Neural progenitor cell (in vitro differentiated cells): ENCODE measurements around the gene RNF111. TPM values are rescaled to one million over a fixed set of nuclear protein-coding genes. Genes with fewer than 3 reads are reported as not detected.

ENCODE experiments used
- DNase-seq: peaks from one replicate; pipeline ENCODE4 v3.0.0-alpha.2; 2016; ENCODE audit warnings: low spot score
- H2AFZ ChIP-seq: fragments of 200-600 bp; sonication (generic); replicated peaks from 2 replicates; pipeline ENCODE4 v1.6.1; 2016; ENCODE audit warnings: antibody characterized with exemption
- H3F3A ChIP-seq: fragments of 200-600 bp; sonication (generic); 2 replicates; pipeline ENCODE4 v1.6.1; 2016; ENCODE audit warnings: antibody characterized with exemption, low read depth
- H3K27ac ChIP-seq: fragments of 200-600 bp; sonication (generic); 2 replicates; pipeline ENCODE4 v1.5.1; 2016; ENCODE audit warnings: mild to moderate bottlenecking
- H3K27me3 ChIP-seq: fragments of 200-600 bp; sonication (generic); 2 replicates; pipeline ENCODE4 v1.6.1; 2016; ENCODE audit warnings: mild to moderate bottlenecking, moderate library complexity
- H3K36me3 ChIP-seq: fragments of 200-600 bp; sonication (generic); 2 replicates; pipeline ENCODE4 v1.5.1; 2016
- H3K4me1 ChIP-seq: fragments of 200-600 bp; sonication (generic); 2 replicates; pipeline ENCODE4 v1.6.1; 2016; ENCODE audit warnings: mixed run types
- H3K4me2 ChIP-seq: fragments of 200-600 bp; sonication (generic); 2 replicates; pipeline ENCODE4 v1.6.1; 2016
- H3K4me3 ChIP-seq: fragments of 200-600 bp; sonication (generic); 2 replicates; pipeline ENCODE4 v1.5.1; 2016
- H3K79me2 ChIP-seq: fragments of 200-600 bp; sonication (generic); 2 replicates; pipeline ENCODE4 v1.6.1; 2016; ENCODE audit warnings: low read depth
- H3K9ac ChIP-seq: fragments of 200-600 bp; sonication (generic); 2 replicates; pipeline ENCODE4 v1.6.1; 2016
- H3K9me3 ChIP-seq: fragments of 200-600 bp; sonication (generic); 2 replicates; pipeline ENCODE4 v1.5.1; 2016; ENCODE audit warnings: low read depth
- H4K20me1 ChIP-seq: fragments of 200-600 bp; sonication (generic); 2 replicates; pipeline ENCODE4 v1.6.1; 2016; ENCODE audit warnings: low read depth
- H3K27ac Mint-ChIP-seq: 3 replicates; pipeline ENCODE4 v1.8.0; 2021; ENCODE audit warnings: mixed read lengths
- H3K27me3 Mint-ChIP-seq: 2 replicates; pipeline ENCODE4 v1.8.0; 2022; ENCODE audit warnings: low read depth, mild to moderate bottlenecking, inconsistent platforms, moderate library complexity, mixed read lengths; ENCODE audit not compliant: insufficient read depth
- H3K36me3 Mint-ChIP-seq: 3 replicates; pipeline ENCODE4 v1.8.0; 2021; ENCODE audit warnings: mixed read lengths
- H3K4me1 Mint-ChIP-seq: 3 replicates; pipeline ENCODE4 v1.8.0; 2021; ENCODE audit warnings: mixed read lengths
- H3K4me3 Mint-ChIP-seq: 3 replicates; pipeline ENCODE4 v1.8.0; 2021; ENCODE audit warnings: mild to moderate bottlenecking, moderate library complexity, mixed read lengths
- H3K9me3 Mint-ChIP-seq: 3 replicates; pipeline ENCODE4 v1.8.0; 2020; ENCODE audit warnings: mixed read lengths
- CTCF ChIP-seq: fragments of 200-600 bp; sonication (generic); IDR thresholded peaks from 2 replicates; pipeline ENCODE4 v1.5.1; 2017; ENCODE audit warnings: antibody characterized with exemption, mild to moderate bottlenecking
- EZH2 ChIP-seq: fragments of 200-600 bp; sonication (generic); IDR thresholded peaks from 2 replicates; pipeline ENCODE4 v1.6.1; 2017; ENCODE audit warnings: antibody characterized with exemption, mild to moderate bottlenecking, moderate library complexity
- EZH2phosphoT487 ChIP-seq: fragments of 200-600 bp; sonication (generic); IDR thresholded peaks from 2 replicates; pipeline ENCODE4 v1.6.1; 2017; ENCODE audit warnings: antibody characterized with exemption
- total RNA-seq: library from RNA; depleted of rRNA; stranded (reverse); fragments of >200 nt; gene quantifications from 2 replicates; pipeline ENCODE4 v1.2.3, GENCODE V29; 2015; ENCODE audit warnings: low replicate concordance

Gene RNF111
- total RNA-seq, 1 donor from 2014 or later = 32.3 TPM

- Mint-ChIP-seq H3K27ac (no peak overlapping the region), H3K36me3 (peaks cover 38% of the 10 kb centered on the region), H3K9me3 (no peaks in the 10 kb centered on the region), H3K4me1 (no peaks in the 10 kb centered on the region), H3K4me3 (no peak overlapping the region), H3K27me3 (peaks cover 2% of the 10 kb centered on the region)
- Histone ChIP-seq H3K9ac (no peak overlapping the region), H3K36me3 (peaks cover 23% of the 10 kb centered on the region), H4K20me1 (peaks cover 45% of the 10 kb centered on the region), H3K9me3 (no peaks in the 10 kb centered on the region), H3K79me2 (peaks cover 38% of the 10 kb centered on the region), H2AFZ (no peak overlapping the region), H3K27ac (no peak overlapping the region), H3K27me3 (no peaks in the 10 kb centered on the region), H3K4me2 (no peak overlapping the region), H3K4me1 (no peaks in the 10 kb centered on the region), H3F3A (no peaks in the 10 kb centered on the region), H3K4me3 (no peak overlapping the region)
- TF ChIP-seq EZH2 (no peak), CTCF (no peak), EZH2phosphoT487 (no peak)
- no peak for DNase-seq
Measured at GRCh38 chr15:59116141-59116540, 128.7 kb downstream of the RNF111 start.

- Histone ChIP-seq H3K36me3 (peaks cover 23% of the 10 kb centered on the region), H3K9ac (no peak overlapping the region), H3K4me2 (no peak overlapping the region), H3K4me1 (no peaks in the 10 kb centered on the region), H2AFZ (no peak overlapping the region), H3K9me3 (no peaks in the 10 kb centered on the region), H3K27ac (no peak overlapping the region), H3K27me3 (no peaks in the 10 kb centered on the region), H4K20me1 (peaks cover 40% of the 10 kb centered on the region), H3K4me3 (no peak overlapping the region), H3F3A (no peaks in the 10 kb centered on the region), H3K79me2 (peaks cover 36% of the 10 kb centered on the region)
- Mint-ChIP-seq H3K36me3 (peaks cover 40% of the 10 kb centered on the region), H3K9me3 (no peaks in the 10 kb centered on the region), H3K4me1 (no peaks in the 10 kb centered on the region), H3K27me3 (no peaks in the 10 kb centered on the region), H3K27ac (no peak overlapping the region), H3K4me3 (no peak overlapping the region)
- TF ChIP-seq EZH2 = no peak
- TF ChIP-seq CTCF = no peak
- no peak for TF ChIP-seq EZH2phosphoT487
- no peak for DNase-seq
Measured at GRCh38 chr15:59116771-59117170, 129.3 kb downstream of the RNF111 start.

GRCh38 chr15:59119625-59120024 lies 132.2 kb downstream of the RNF111 start:
- Histone ChIP-seq H3K27me3 (no peaks in the 10 kb centered on the region), H3K79me2 (peaks cover 27% of the 10 kb centered on the region), H2AFZ (no peak overlapping the region), H3K4me2 (no peak overlapping the region), H3K4me3 (no peak overlapping the region), H3K27ac (no peak overlapping the region), H4K20me1 (peaks cover 30% of the 10 kb centered on the region), H3K4me1 (no peaks in the 10 kb centered on the region), H3K9ac (no peak overlapping the region), H3F3A (no peaks in the 10 kb centered on the region), H3K9me3 (no peaks in the 10 kb centered on the region), H3K36me3 (peaks cover 20% of the 10 kb centered on the region)
- Mint-ChIP-seq H3K4me1 (no peaks in the 10 kb centered on the region), H3K4me3 (no peak overlapping the region), H3K36me3 (peaks cover 48% of the 10 kb centered on the region), H3K27ac (no peak overlapping the region), H3K27me3 (no peaks in the 10 kb centered on the region), H3K9me3 (no peaks in the 10 kb centered on the region)
- DNase-seq = no peak
- no peak for TF ChIP-seq EZH2phosphoT487
- TF ChIP-seq EZH2 = no peak
- TF ChIP-seq CTCF = no peak

- Histone ChIP-seq H3K9me3 (no peaks in the 10 kb centered on the region), H3K4me1 (no peaks in the 10 kb centered on the region), H3K9ac (no peak overlapping the region), H3K27me3 (no peaks in the 10 kb centered on the region), H3K4me2 (no peak overlapping the region), H3K36me3 (peaks cover 31% of the 10 kb centered on the region), H2AFZ (no peak overlapping the region), H3K4me3 (no peak overlapping the region), H4K20me1 (peaks cover 30% of the 10 kb centered on the region), H3F3A (no peaks in the 10 kb centered on the region), H3K79me2 (peaks cover 40% of the 10 kb centered on the region), H3K27ac (no peak overlapping the region)
- no peak for TF ChIP-seq EZH2
- TF ChIP-seq EZH2phosphoT487 = no peak
- no peak for TF ChIP-seq CTCF
- Mint-ChIP-seq H3K27me3 (no peaks in the 10 kb centered on the region), H3K27ac (no peak overlapping the region), H3K4me3 (no peak overlapping the region), H3K9me3 (peaks cover 3% of the 10 kb centered on the region), H3K36me3 (peaks cover 53% of the 10 kb centered on the region), H3K4me1 (no peaks in the 10 kb centered on the region)
- DNase-seq = no peak
Measured at GRCh38 chr15:59120937-59121336, 133.5 kb downstream of the RNF111 start.
